PC-3 (cell line): ENCODE data around the gene SKOR2.

Experiments used
- EZH2 ChIP-seq: fragments of 300-600 bp; sonication (generic); IDR thresholded peaks from one replicate; pipeline ENCODE4 v1.6.1; 2017; ENCODE audit warnings: antibody characterized with exemption, mild to moderate bottlenecking, low read length; ENCODE audit not compliant: unreplicated experiment
- EZH2phosphoT487 ChIP-seq: fragments of 300-600 bp; sonication (generic); IDR thresholded peaks from 2 replicates; pipeline ENCODE4 v1.6.1; 2018; ENCODE audit warnings: mild to moderate bottlenecking, antibody characterized with exemption, low read length, borderline replicate concordance
- TF ChIP-seq, protein P1 (sequence below): fragments of 300-600 bp; sonication (generic); conservative IDR thresholded peaks from 2 replicates; pipeline ENCODE4 v1.5.1; 2017; ENCODE audit warnings: antibody characterized with exemption, low read depth, mild to moderate bottlenecking, low read length

- TF ChIP-seq, protein P1, sequence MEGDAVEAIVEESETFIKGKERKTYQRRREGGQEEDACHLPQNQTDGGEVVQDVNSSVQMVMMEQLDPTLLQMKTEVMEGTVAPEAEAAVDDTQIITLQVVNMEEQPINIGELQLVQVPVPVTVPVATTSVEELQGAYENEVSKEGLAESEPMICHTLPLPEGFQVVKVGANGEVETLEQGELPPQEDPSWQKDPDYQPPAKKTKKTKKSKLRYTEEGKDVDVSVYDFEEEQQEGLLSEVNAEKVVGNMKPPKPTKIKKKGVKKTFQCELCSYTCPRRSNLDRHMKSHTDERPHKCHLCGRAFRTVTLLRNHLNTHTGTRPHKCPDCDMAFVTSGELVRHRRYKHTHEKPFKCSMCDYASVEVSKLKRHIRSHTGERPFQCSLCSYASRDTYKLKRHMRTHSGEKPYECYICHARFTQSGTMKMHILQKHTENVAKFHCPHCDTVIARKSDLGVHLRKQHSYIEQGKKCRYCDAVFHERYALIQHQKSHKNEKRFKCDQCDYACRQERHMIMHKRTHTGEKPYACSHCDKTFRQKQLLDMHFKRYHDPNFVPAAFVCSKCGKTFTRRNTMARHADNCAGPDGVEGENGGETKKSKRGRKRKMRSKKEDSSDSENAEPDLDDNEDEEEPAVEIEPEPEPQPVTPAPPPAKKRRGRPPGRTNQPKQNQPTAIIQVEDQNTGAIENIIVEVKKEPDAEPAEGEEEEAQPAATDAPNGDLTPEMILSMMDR, result no peak
- TF ChIP-seq EZH2 (no peak), EZH2phosphoT487 (no peak)
Measured at GRCh38 chr18:47288741-47289140, 37.3 kb upstream of the SKOR2 start.
